Left lung (tissue), 14 donors: ENCODE results near the gene C11orf86. TPM values are rescaled to one million over a fixed set of nuclear protein-coding genes. Genes with fewer than 3 reads are reported as not detected.

ENCODE experiments used
- ATAC-seq: fragments of 200-7000 bp; cut with Tn5 transposase; one replicate; pipeline ENCODE4 v1.9.1; 2020; ENCODE audit warnings: moderate library complexity
- DNase-seq, 4 donors: peaks; one replicate each; pipeline ENCODE4 v3.0.0-alpha.2; 2013 to 2020
- H3K27ac ChIP-seq, 2 donors: fragments of 200-600 bp; sonication (generic) in 1 of 2; one replicate each; pipeline versions ENCODE4 v1.5.0 to v1.8.0; 2020 to 2021
- H3K27me3 ChIP-seq, 2 donors: fragments of 200-600 bp; sonication (generic) in 1 of 2; one replicate each; pipeline versions ENCODE4 v1.5.0 to v1.8.0; 2020 to 2021
- H3K36me3 ChIP-seq, 2 donors: fragments of 200-600 bp; sonication (generic) in 1 of 2; one replicate each; pipeline versions ENCODE4 v1.5.0 to v1.8.0; 2020 to 2021
- H3K4me1 ChIP-seq, 2 donors: fragments of 200-600 bp; one replicate each; pipeline ENCODE4 v1.8.0; 2021
- H3K4me3 ChIP-seq, 2 donors: fragments of 200-600 bp; sonication (generic) in 1 of 2; one replicate each; pipeline versions ENCODE4 v1.5.0 to v1.8.0; 2020 to 2021; ENCODE audit warnings: mild to moderate bottlenecking in 1 of 2
- H3K9me3 ChIP-seq, 2 donors: fragments of 200-600 bp; sonication (generic) in 1 of 2; one replicate each; pipeline versions ENCODE4 v1.5.0 to v1.8.0; 2020 to 2021
- CTCF ChIP-seq, 2 donors: fragments of 200-600 bp; sonication (generic) in 1 of 2; IDR thresholded peaks; one replicate each; pipeline versions ENCODE4 v1.5.0 to v1.8.0; 2021; ENCODE audit warnings: antibody characterized with exemption in 2 of 2
- intact Hi-C, 2 donors: fragments of 100-400 bp; cut with DNase I; formaldehyde crosslinking; loops; one replicate each; pipeline versions ENCODE4 v1.11.2 to v1.14.2; 2022
- long read RNA-seq, 12 donors: library from polyadenylated mRNA in 2 of 12; unstranded in 2 of 12; transcript quantifications; one replicate each; pipeline ENCODE4 v2.0.0 and lab custom pipeline, GENCODE V29; 2019 to 2026
- polyA plus RNA-seq, 6 donors: library from polyadenylated mRNA; unstranded; fragments of 120-200 nt; gene quantifications; one replicate each; pipeline ENCODE4 v1.2.1, GENCODE V29; 2013; ENCODE audit not compliant: insufficient read length in 6 of 6
- total RNA-seq, 2 donors: library from RNA; stranded (reverse); fragmentation: NEBNext Ultra II Directional; extraction: Animal tissue kit (Norgen Biotek cat#: 25700); gene quantifications; one replicate each; pipeline ENCODE4 v1.2.1, GENCODE V29; 2021
- donor health status: DM: no; HTN: yes; CAD: no.
- donor health status: DM: no; HTN: no; CAD: no.

The C11orf86 gene
- not detected for total RNA-seq
- polyA plus RNA-seq = not detected
- long read RNA-seq, donor 1 = 0 reads
- long read RNA-seq, donor 2 = 0 reads
- long read RNA-seq, donor 3 = 0 reads
- long read RNA-seq, donor 4 = 0 reads
- long read RNA-seq, donor 5 = 0 reads
- long read RNA-seq, donor 6 = 0 reads
- long read RNA-seq, donor 7 = 0 reads
- long read RNA-seq, donor 8 = 0 reads
- long read RNA-seq, donor 9 = 0 reads
- long read RNA-seq, donor 10 = 0 reads
- long read RNA-seq, donor 11 = 0 reads
- long read RNA-seq, donor 12 = 0 reads

DNA sequence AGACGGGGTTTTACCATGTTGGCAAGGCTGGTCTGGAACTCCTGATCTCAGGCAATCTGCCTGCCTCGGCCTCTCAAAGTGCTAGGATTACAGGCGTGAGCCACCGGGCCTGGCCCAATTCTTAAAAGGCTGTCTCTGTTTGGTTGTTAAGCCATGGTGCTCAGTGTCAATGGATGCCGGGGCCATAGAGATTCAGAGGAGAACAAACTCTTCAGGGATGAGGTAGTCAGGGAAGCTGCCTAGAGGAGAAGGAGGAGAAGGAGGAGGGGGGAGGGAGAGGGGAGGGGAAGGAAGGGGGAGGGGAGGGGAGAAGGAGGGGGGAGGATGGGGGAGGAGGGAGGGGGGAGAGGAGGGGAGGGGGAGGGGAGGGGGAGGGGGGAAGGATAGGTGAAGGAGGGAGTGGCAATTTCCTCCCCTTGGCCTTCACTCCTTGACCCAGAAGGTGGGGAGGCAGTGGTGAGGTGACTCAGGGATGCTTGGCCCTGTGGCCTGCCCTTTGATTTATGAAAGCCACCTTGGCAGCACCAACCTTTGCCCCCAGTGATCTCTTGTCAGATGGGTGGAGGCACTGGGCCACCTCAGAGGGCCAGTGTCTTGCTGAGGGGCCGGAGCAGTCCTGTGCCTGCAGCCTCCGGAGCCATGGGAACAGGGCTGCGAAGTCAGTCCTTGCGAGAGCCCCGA lies at the start of gene C11orf86:
Gene C11orf86, plus strand, starts transcription at position 581 of the 681 bp plus-strand sequence. Its CDS starts 59 bp downstream, at position 640.
- ATAC-seq (no peak), DNase-seq (no peak)
- H3K4me3 ChIP-seq = no peak within 1 kb of the TSS
- no peaks in the 10 kb centered on the region for H3K36me3 ChIP-seq
- peaks cover 11 to 14% of the 10 kb centered on the region in 2 donors for H3K4me1 ChIP-seq
- intact Hi-C loops = no loop called here
- peaks cover 0 to 14% of the 10 kb centered on the region in 2 donors for H3K9me3 ChIP-seq
- no peak for TF ChIP-seq CTCF (IDR thresholded peaks at IDR 0.05)
- peaks cover 0 to 13% of the 10 kb centered on the region in 2 donors for H3K27me3 ChIP-seq
- no peak within 1 kb of the TSS for H3K27ac ChIP-seq

- Histone ChIP-seq H3K4me1 (no peaks in the 10 kb centered on the region), H3K27me3 (no peaks in the 10 kb centered on the region), H3K4me3 (no peak overlapping the region), H3K36me3 (no peaks in the 10 kb centered on the region), H3K27ac (no peak overlapping the region), H3K9me3 (peaks cover 0 to 2% of the 10 kb centered on the region in 2 donors)
- DNase-seq (no peak), ATAC-seq (no peak)
- TF ChIP-seq CTCF (IDR thresholded peaks at IDR 0.05) = no peak
- intact Hi-C loops = no loop called here
Observed at GRCh38 chr11:66929753-66930152, 45.4 kb upstream of the C11orf86 start.

DNA sequence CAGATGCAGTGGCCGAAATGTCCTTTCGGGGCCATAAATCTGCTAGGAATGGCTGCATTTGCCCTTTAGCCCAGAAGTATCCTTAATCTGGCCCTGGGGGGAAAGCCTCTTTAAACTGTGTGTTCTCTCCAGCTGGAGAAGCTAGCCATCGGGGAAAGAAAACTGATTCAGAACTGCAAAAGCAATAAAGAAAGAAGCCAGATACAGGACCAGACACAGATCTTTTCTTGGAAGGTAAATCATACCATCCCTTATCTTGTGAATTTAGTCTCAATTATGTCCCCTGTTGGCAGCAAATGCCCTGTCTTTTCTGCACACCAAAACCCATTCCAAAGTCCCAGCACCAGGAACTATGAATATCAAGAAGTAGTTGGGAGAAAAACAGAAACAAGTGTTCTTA lies 42.6 kb upstream of the C11orf86 start:
- no peaks in the 10 kb centered on the region for H3K36me3 ChIP-seq
- no peak for TF ChIP-seq CTCF (IDR thresholded peaks at IDR 0.05)
- intact Hi-C loops = no loop called here
- H3K27ac ChIP-seq = no peak overlapping the region
- no peaks in the 10 kb centered on the region for H3K27me3 ChIP-seq
- DNase-seq (no peak), ATAC-seq (no peak)
- H3K4me3 ChIP-seq = no peak overlapping the region
- H3K9me3 ChIP-seq = no peaks in the 10 kb centered on the region
- no peaks in the 10 kb centered on the region for H3K4me1 ChIP-seq

GRCh38 chr11:66933531-66933930 lies 41.6 kb upstream of the C11orf86 start:
- H3K36me3 ChIP-seq = no peaks in the 10 kb centered on the region
- no peaks in the 10 kb centered on the region for H3K27me3 ChIP-seq
- TF ChIP-seq CTCF (IDR thresholded peaks at IDR 0.05) = no peak
- intact Hi-C loops = no loop called here
- H3K27ac ChIP-seq = no peak overlapping the region
- no peaks in the 10 kb centered on the region for H3K9me3 ChIP-seq
- DNase-seq = no peak
- no peak for ATAC-seq
- no peak overlapping the region for H3K4me3 ChIP-seq
- no peaks in the 10 kb centered on the region for H3K4me1 ChIP-seq

- intact Hi-C loops = no loop called here
- Histone ChIP-seq H3K27ac (no peak overlapping the region), H3K27me3 (no peaks in the 10 kb centered on the region), H3K4me1 (no peaks in the 10 kb centered on the region), H3K9me3 (no peaks in the 10 kb centered on the region), H3K36me3 (no peaks in the 10 kb centered on the region), H3K4me3 (no peak overlapping the region)
- no peak for TF ChIP-seq CTCF (IDR thresholded peaks at IDR 0.05)
- DNase-seq (no peak), ATAC-seq (peak; percentile 38)
Observed at GRCh38 chr11:66934950-66935779, 39.9 kb upstream of the C11orf86 start.
